HEK293 (cell line): ENCODE data around the gene AKT3.

Experiments used
- CTCF ChIA-PET: fragments of 350-600 bp; formaldehyde crosslinking; extraction: SDS; loops from one replicate; lab custom pipeline; 2021; ENCODE audit warnings: antibody characterized with exemption; lab: Yijun Ruan, JAX
- POLR2A ChIA-PET: fragments of 300-600 bp; formaldehyde crosslinking; extraction: SDS; loops from one replicate; lab custom pipeline; 2020; ENCODE audit warnings: antibody characterized with exemption, inconsistent platforms; lab: Yijun Ruan, JAX
- H3K27ac ChIP-seq: fragments of 200-500 bp; sonication (Bioruptor generic); 2 replicates; pipeline ENCODE4 v1.5.1; 2014; ENCODE audit warnings: low read depth, low read length, control low read depth, inconsistent platforms; ENCODE audit errors: extremely low read depth
- H3K36me3 ChIP-seq, 2 experiments: fragments of 200-500 bp in 1 of 2; sonication (Bioruptor generic) in 1 of 2; 1 replicate in 1 of 2; 2 replicates in 1 of 2; pipeline ENCODE4 v1.5.1; 2014 to 2017; ENCODE audit warnings: inconsistent platforms in 2 of 2, low read length in 2 of 2; ENCODE audit not compliant: control insufficient read depth in 2 of 2, insufficient read depth in 1 of 2
- H3K4me1 ChIP-seq: fragments of 200-500 bp; sonication (Bioruptor generic); 2 replicates; pipeline ENCODE4 v1.5.1; 2014; ENCODE audit warnings: mild to moderate bottlenecking, low read length, inconsistent platforms; ENCODE audit not compliant: control insufficient read depth, insufficient read depth
- H3K4me3 ChIP-seq: 2 replicates; pipeline ENCODE4 v1.5.1; 2011; ENCODE audit warnings: low read depth, mild to moderate bottlenecking, control low read depth, low read length, moderate library complexity
- H3K9me3 ChIP-seq: fragments of 200-500 bp; sonication (Bioruptor generic); 2 replicates; pipeline ENCODE4 v1.5.1; 2014; ENCODE audit warnings: low read depth, low read length, inconsistent platforms; ENCODE audit not compliant: control insufficient read depth, insufficient read depth
- OSR2 ChIP-seq: fragments of 450-650 bp; formaldehyde crosslinking; IDR thresholded peaks from 2 replicates; pipeline ENCODE4 v1.5.1; 2016; ENCODE audit warnings: missing biosample characterization, missing genetic modification characterization
- ZBTB1 ChIP-seq: fragments of 450-650 bp; formaldehyde crosslinking; IDR thresholded peaks from 2 replicates; pipeline ENCODE4 v1.5.1; 2016; ENCODE audit warnings: missing biosample characterization, missing genetic modification characterization
- ZBTB6 ChIP-seq: fragments of 450-650 bp; formaldehyde crosslinking; IDR thresholded peaks from 2 replicates; pipeline ENCODE4 v1.5.1; 2017; ENCODE audit warnings: missing biosample characterization, missing genetic modification characterization
- ZBTB7A ChIP-seq: fragments of 450-650 bp; formaldehyde crosslinking; IDR thresholded peaks from 2 replicates; pipeline ENCODE4 v1.5.1; 2016; ENCODE audit warnings: low read depth, missing biosample characterization, missing genetic modification characterization
- ZFHX2 ChIP-seq: fragments of 450-650 bp; formaldehyde crosslinking; conservative IDR thresholded peaks from 2 replicates; pipeline ENCODE4 v1.5.1; 2016; ENCODE audit warnings: missing biosample characterization, missing genetic modification characterization
- ZNF10 ChIP-seq: fragments of 450-650 bp; formaldehyde crosslinking; IDR thresholded peaks from 2 replicates; pipeline ENCODE4 v1.5.1; 2017; ENCODE audit warnings: missing biosample characterization, missing genetic modification characterization
- ZNF140 ChIP-seq: fragments of 450-650 bp; formaldehyde crosslinking; IDR thresholded peaks from 2 replicates; pipeline ENCODE4 v1.5.1; 2016; ENCODE audit warnings: missing biosample characterization, missing genetic modification characterization
- ZNF148 ChIP-seq: fragments of 450-650 bp; formaldehyde crosslinking; IDR thresholded peaks from 2 replicates; pipeline ENCODE4 v1.5.0; 2017; ENCODE audit warnings: missing biosample characterization, missing genetic modification characterization, borderline replicate concordance
- ZNF174 ChIP-seq: fragments of 450-650 bp; formaldehyde crosslinking; IDR thresholded peaks from 2 replicates; pipeline ENCODE4 v1.5.0; 2017; ENCODE audit warnings: missing biosample characterization, mild to moderate bottlenecking, missing genetic modification characterization
- ZNF24 ChIP-seq: fragments of 450-650 bp; formaldehyde crosslinking; IDR thresholded peaks from 2 replicates; pipeline ENCODE4 v1.5.1; 2016; ENCODE audit warnings: missing biosample characterization, missing genetic modification characterization
- ZNF324 ChIP-seq: fragments of 450-650 bp; formaldehyde crosslinking; IDR thresholded peaks from 2 replicates; pipeline ENCODE4 v1.5.1; 2016; ENCODE audit warnings: missing biosample characterization, missing genetic modification characterization
- ZNF362 ChIP-seq: fragments of 450-650 bp; formaldehyde crosslinking; IDR thresholded peaks from 2 replicates; pipeline ENCODE4 v1.5.1; 2016; ENCODE audit warnings: missing biosample characterization, missing genetic modification characterization
- ZNF366 ChIP-seq: fragments of 450-650 bp; formaldehyde crosslinking; conservative IDR thresholded peaks from 2 replicates; pipeline ENCODE4 v1.5.1; 2016; ENCODE audit warnings: missing biosample characterization, missing genetic modification characterization
- ZNF433 ChIP-seq: fragments of 450-650 bp; formaldehyde crosslinking; IDR thresholded peaks from 2 replicates; pipeline ENCODE4 v1.5.1; 2016; ENCODE audit warnings: missing biosample characterization, missing genetic modification characterization, low read depth
- ZNF488 ChIP-seq: fragments of 450-650 bp; formaldehyde crosslinking; IDR thresholded peaks from 2 replicates; pipeline ENCODE4 v1.5.1; 2016; ENCODE audit warnings: missing biosample characterization, missing genetic modification characterization
- ZNF521 ChIP-seq: fragments of 450-650 bp; formaldehyde crosslinking; IDR thresholded peaks from 2 replicates; pipeline ENCODE4 v1.5.1; 2017; ENCODE audit warnings: missing biosample characterization, mild to moderate bottlenecking, missing genetic modification characterization
- ZNF549 ChIP-seq: fragments of 450-650 bp; IDR thresholded peaks from 2 replicates; pipeline ENCODE4 v1.5.1; 2018; ENCODE audit warnings: missing biosample characterization, missing genetic modification characterization, mild to moderate bottlenecking, inconsistent platforms, moderate library complexity
- ZNF645 ChIP-seq: fragments of 450-650 bp; formaldehyde crosslinking; IDR thresholded peaks from 2 replicates; pipeline ENCODE4; 2016; ENCODE audit warnings: missing biosample characterization, missing genetic modification characterization
- ZNF776 ChIP-seq: fragments of 450-650 bp; formaldehyde crosslinking; IDR thresholded peaks from 2 replicates; pipeline ENCODE4 v1.5.0; 2017; ENCODE audit warnings: missing biosample characterization, missing genetic modification characterization, borderline replicate concordance
- ZSCAN5A ChIP-seq: fragments of 450-650 bp; formaldehyde crosslinking; IDR thresholded peaks from 2 replicates; pipeline ENCODE4 v1.5.1; 2016; ENCODE audit warnings: missing biosample characterization, missing genetic modification characterization
- ZXDB ChIP-seq: fragments of 450-650 bp; formaldehyde crosslinking; IDR thresholded peaks from 2 replicates; pipeline ENCODE4 v1.5.1; 2016; ENCODE audit warnings: missing biosample characterization, missing genetic modification characterization

Gene AKT3

GRCh38 chr1:243513726-243514491, 336.1 kb downstream of the AKT3 start:
- Histone ChIP-seq H3K36me3 (peaks cover 15% of the 10 kb centered on the region in 2 experiments), H3K4me1 (0 out of 2 replicates have a peak, but pooled peaks cover 3% of the 10 kb centered on the region), H3K27ac (no peak overlapping the region), H3K9me3 (no peaks in the 10 kb centered on the region; the same call in 1 of the 2 replicates), H3K4me3 (no peak overlapping the region)
- ChIA-PET CTCF (interaction anchor here (0.6 kb wide), 1 partner anchor 61 kb away, joined by 3 read pairs; no protein-coding TSS in a partner anchor), POLR2A (no interaction called here)
- TF ChIP-seq ZBTB1 (tag by site-specific recombination) = no peak
- no peak for TF ChIP-seq ZNF488 (tag by site-specific recombination)
- TF ChIP-seq ZXDB (tag by site-specific recombination) = no peak
- no peak for TF ChIP-seq ZNF324 (tag by site-specific recombination)
- no peak for TF ChIP-seq ZNF362 (tag by site-specific recombination)

GRCh38 chr1:243510928-243511327, 339.1 kb downstream of the AKT3 start:
- Histone ChIP-seq H3K4me3 (no peak overlapping the region), H3K9me3 (no peaks in the 10 kb centered on the region), H3K4me1 (0 out of 2 replicates have a peak, but pooled peaks cover 3% of the 10 kb centered on the region), H3K27ac (no peak overlapping the region), H3K36me3 (peaks cover 16 to 17% of the 10 kb centered on the region in 2 experiments)
- ChIA-PET POLR2A (no interaction called here), CTCF (no interaction called here)
- no peak for TF ChIP-seq ZNF174
- no peak for TF ChIP-seq ZNF140 (tag by site-specific recombination)
- no peak for TF ChIP-seq ZNF366 (tag by site-specific recombination)
- no peak for TF ChIP-seq ZNF521 (tag by site-specific recombination)
- no peak for TF ChIP-seq OSR2
- TF ChIP-seq ZBTB6 (tag by site-specific recombination) = no peak
- no peak for TF ChIP-seq ZNF776 (tag by site-specific recombination)

- ChIA-PET CTCF (interaction anchor here (0.7 kb wide), 1 partner anchor 41 kb away, joined by 4 read pairs; no protein-coding TSS in a partner anchor), POLR2A (no interaction called here)
- peaks cover 17 to 24% of the 10 kb centered on the region in 2 experiments for H3K36me3 ChIP-seq
- H3K4me3 ChIP-seq = no peak overlapping the region
- H3K27ac ChIP-seq = no peak overlapping the region
- no peaks in the 10 kb centered on the region for H3K9me3 ChIP-seq
- H3K4me1 ChIP-seq = no peaks in the 10 kb centered on the region
- TF ChIP-seq ZNF549 (tag by site-specific recombination) (no peak), ZNF645 (tag by site-specific recombination) (no peak), ZFHX2 (tag by site-specific recombination) (no peak), ZNF140 (tag by site-specific recombination) (no peak), ZBTB7A (tag by site-specific recombination) (no peak), ZNF10 (tag by site-specific recombination) (no peak), ZSCAN5A (no peak), ZNF24 (no peak), ZNF148 (tag by site-specific recombination) (no peak), ZNF433 (no peak)
These were observed 341.1 kb downstream of the AKT3 start for GRCh38 chr1:243508943-243509342.
